MM.1S (cell line): ENCODE data around the gene GALNT10.
A peak's percentile ranks its signal among the peaks of the same experiment; 100 is the strongest.

Experiments used
- DNase-seq: peaks from one replicate; pipeline ENCODE4 v3.0.0-alpha.2; 2015
- H2AFZ ChIP-seq: fragments of 300-600 bp; sonication (generic); 2 replicates; pipeline ENCODE4 v1.6.0; 2016; ENCODE audit warnings: antibody characterized with exemption, low read length
- H3F3A ChIP-seq: fragments of 300-600 bp; sonication (generic); 2 replicates; pipeline ENCODE4 v1.6.1; 2016; ENCODE audit warnings: mild to moderate bottlenecking, antibody characterized with exemption, low read length, moderate library complexity, mixed read lengths; ENCODE audit not compliant: insufficient read depth
- H3K27ac ChIP-seq: fragments of 300-600 bp; sonication (generic); 2 replicates; pipeline ENCODE4 v1.5.1; 2016; ENCODE audit warnings: mild to moderate bottlenecking, low read length
- H3K27me3 ChIP-seq: fragments of 300-600 bp; sonication (generic); replicated peaks from 2 replicates; pipeline ENCODE4 v1.6.0; 2016; ENCODE audit warnings: low read length; ENCODE audit not compliant: insufficient read depth
- H3K36me3 ChIP-seq: fragments of 300-600 bp; sonication (generic); replicated peaks from 2 replicates; pipeline ENCODE4 v1.6.1; 2016; ENCODE audit warnings: mild to moderate bottlenecking, low read length, mixed read lengths; ENCODE audit not compliant: insufficient read depth
- H3K4me1 ChIP-seq: fragments of 300-600 bp; sonication (generic); 2 replicates; pipeline ENCODE4 v1.6.1; 2016; ENCODE audit warnings: low read length, mixed read lengths
- H3K4me2 ChIP-seq: fragments of 300-600 bp; sonication (generic); 2 replicates; pipeline ENCODE4 v1.6.0; 2016; ENCODE audit warnings: low read depth, low read length
- H3K4me3 ChIP-seq: fragments of 300-600 bp; sonication (generic); 2 replicates; pipeline ENCODE4 v1.5.1; 2016; ENCODE audit warnings: low read length, mixed read lengths
- H3K79me2 ChIP-seq: fragments of 300-600 bp; sonication (generic); 2 replicates; pipeline ENCODE4 v1.6.1; 2016; ENCODE audit warnings: mixed run types, low read length, mixed read lengths
- H3K9ac ChIP-seq: fragments of 300-600 bp; sonication (generic); 2 replicates; pipeline ENCODE4 v1.6.1; 2016; ENCODE audit warnings: low read length, mixed read lengths
- H3K9me2 ChIP-seq: fragments of 300-600 bp; sonication (generic); replicated peaks from 2 replicates; pipeline ENCODE4 v1.6.1; 2016; ENCODE audit warnings: mild to moderate bottlenecking, low read length, mixed read lengths; ENCODE audit not compliant: insufficient read depth
- H3K9me3 ChIP-seq: fragments of 300-600 bp; sonication (generic); replicated peaks from 2 replicates; pipeline ENCODE4 v1.6.1; 2016; ENCODE audit warnings: mild to moderate bottlenecking, low read length, mixed read lengths; ENCODE audit not compliant: insufficient read depth
- H4K20me1 ChIP-seq: fragments of 300-600 bp; sonication (generic); 2 replicates; pipeline ENCODE4 v1.6.1; 2016; ENCODE audit warnings: mild to moderate bottlenecking, low read length, moderate library complexity, mixed read lengths; ENCODE audit not compliant: insufficient read depth
- EZH2 ChIP-seq: fragments of 300-600 bp; sonication (generic); optimal IDR thresholded peaks from 2 replicates; pipeline ENCODE3; 2017; ENCODE audit warnings: low read depth, mild to moderate bottlenecking, antibody characterized with exemption, low read length, mixed read lengths
- EZH2phosphoT487 ChIP-seq: fragments of 300-600 bp; sonication (generic); IDR thresholded peaks from 2 replicates; pipeline ENCODE4 v1.6.1; 2018; ENCODE audit warnings: antibody characterized with exemption, low read length
- TF ChIP-seq, protein P1 (sequence below): fragments of 300-600 bp; sonication (generic); IDR thresholded peaks from 2 replicates; pipeline ENCODE4 v1.5.1; 2016; ENCODE audit warnings: antibody characterized with exemption, low read length, mixed read lengths

GALNT10 gene

GRCh38 chr5:154218786-154219185 is 28.3 kb downstream of the GALNT10 start:
- Histone ChIP-seq H3K4me1 (peaks cover 28% of the 10 kb centered on the region), H3K9me2 (no peaks in the 10 kb centered on the region), H3K9ac (no peak overlapping the region), H3K27me3 (no peaks in the 10 kb centered on the region), H3F3A (peaks cover 22% of the 10 kb centered on the region), H3K27ac (no peak overlapping the region), H3K4me2 (no peak overlapping the region), H3K4me3 (no peak overlapping the region), H3K36me3 (no peaks in the 10 kb centered on the region), H3K79me2 (peaks cover 12% of the 10 kb centered on the region), H2AFZ (no peak overlapping the region), H4K20me1 (no peaks in the 10 kb centered on the region), H3K9me3 (no peaks in the 10 kb centered on the region)
- no peak for TF ChIP-seq EZH2
- TF ChIP-seq, protein P1, sequence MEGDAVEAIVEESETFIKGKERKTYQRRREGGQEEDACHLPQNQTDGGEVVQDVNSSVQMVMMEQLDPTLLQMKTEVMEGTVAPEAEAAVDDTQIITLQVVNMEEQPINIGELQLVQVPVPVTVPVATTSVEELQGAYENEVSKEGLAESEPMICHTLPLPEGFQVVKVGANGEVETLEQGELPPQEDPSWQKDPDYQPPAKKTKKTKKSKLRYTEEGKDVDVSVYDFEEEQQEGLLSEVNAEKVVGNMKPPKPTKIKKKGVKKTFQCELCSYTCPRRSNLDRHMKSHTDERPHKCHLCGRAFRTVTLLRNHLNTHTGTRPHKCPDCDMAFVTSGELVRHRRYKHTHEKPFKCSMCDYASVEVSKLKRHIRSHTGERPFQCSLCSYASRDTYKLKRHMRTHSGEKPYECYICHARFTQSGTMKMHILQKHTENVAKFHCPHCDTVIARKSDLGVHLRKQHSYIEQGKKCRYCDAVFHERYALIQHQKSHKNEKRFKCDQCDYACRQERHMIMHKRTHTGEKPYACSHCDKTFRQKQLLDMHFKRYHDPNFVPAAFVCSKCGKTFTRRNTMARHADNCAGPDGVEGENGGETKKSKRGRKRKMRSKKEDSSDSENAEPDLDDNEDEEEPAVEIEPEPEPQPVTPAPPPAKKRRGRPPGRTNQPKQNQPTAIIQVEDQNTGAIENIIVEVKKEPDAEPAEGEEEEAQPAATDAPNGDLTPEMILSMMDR, result no peak
- no peak for DNase-seq

DNA sequence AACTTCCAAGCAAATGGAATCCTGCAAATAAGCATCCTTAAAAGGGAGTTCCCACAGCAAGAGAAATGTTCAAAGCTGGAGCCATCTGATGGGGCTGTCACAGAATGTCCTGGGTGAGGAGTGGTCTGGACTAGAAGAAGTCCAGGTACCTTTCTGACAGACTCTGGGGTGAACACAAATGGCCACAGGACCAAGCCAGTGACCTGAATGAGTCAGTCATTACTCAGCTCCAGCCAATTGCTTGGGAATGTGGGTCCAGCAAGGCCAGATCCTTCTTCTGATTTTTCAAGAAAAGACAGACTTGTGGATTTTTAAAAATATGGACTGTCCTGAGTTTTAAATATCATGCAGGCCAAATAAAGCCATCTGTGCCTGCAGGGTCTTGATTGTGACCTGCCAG is 30.1 kb downstream of the GALNT10 start:
- Histone ChIP-seq H3K79me2 (peaks cover 9% of the 10 kb centered on the region), H3K9ac (no peak overlapping the region), H3K9me2 (no peaks in the 10 kb centered on the region), H4K20me1 (no peaks in the 10 kb centered on the region), H3K9me3 (no peaks in the 10 kb centered on the region), H3K36me3 (no peaks in the 10 kb centered on the region), H3K4me3 (no peak overlapping the region), H2AFZ (no peak overlapping the region), H3F3A (peaks cover 22% of the 10 kb centered on the region), H3K27ac (no peak overlapping the region), H3K4me2 (no peak overlapping the region), H3K27me3 (no peaks in the 10 kb centered on the region), H3K4me1 (peaks cover 28% of the 10 kb centered on the region)
- DNase-seq, result no peak
- TF ChIP-seq EZH2, result no peak
- TF ChIP-seq, protein P1, result no peak
- no peak for TF ChIP-seq EZH2phosphoT487

GRCh38 chr5:154221371-154221896 is 30.9 kb downstream of the GALNT10 start:
- peak; percentile 92 for DNase-seq
- Histone ChIP-seq H3K27me3 (no peaks in the 10 kb centered on the region), H3K36me3 (no peaks in the 10 kb centered on the region), H3K4me3 (no peak overlapping the region), H3K79me2 (peaks cover 9% of the 10 kb centered on the region), H4K20me1 (no peaks in the 10 kb centered on the region), H3F3A (peaks cover 22% of the 10 kb centered on the region), H3K4me2 (peak overlapping the region; percentile 35), H3K9ac (peak overlapping the region; percentile 37; the same call in 1 of the 2 replicates), H3K9me3 (no peaks in the 10 kb centered on the region), H3K9me2 (no peaks in the 10 kb centered on the region), H2AFZ (peak overlapping the region; percentile 30), H3K4me1 (peaks cover 28% of the 10 kb centered on the region), H3K27ac (peak overlapping the region; percentile 78)
- TF ChIP-seq EZH2phosphoT487 (no peak), EZH2 (no peak)
- TF ChIP-seq, protein P1, result no peak
